ENCODE data around the gene POLG2. TPM values are rescaled to one million over a fixed set of nuclear protein-coding genes. Genes with fewer than 3 reads are reported as not detected.
A peak's percentile ranks its signal among the peaks of the same experiment; 100 is the strongest.

Gene POLG2
- total and polyA plus RNA-seq, 2 of the 8 experiments (the other 6 are each of a cell fraction or from before 2014, with no cell fraction given), result 9.7 to 34.3 TPM

- Histone ChIP-seq H2BK12ac (ENCODE audit: low read depth, low read length) (no peak overlapping the region), H3K4me1 (replicated peaks in 1 of 4; ENCODE audit: control insufficient read depth in 3 of 4, insufficient read depth in 4 of 4, low read length in 3 of 4) (peaks cover 0 to 3% (median 0%) of the 10 kb centered on the region in 4 experiments; a peak in 1 of 7 replicates), H3K18ac (ENCODE audit: extremely low read depth, low read length) (no peak overlapping the region), H2AK5ac (ENCODE audit: low read depth, low read length) (no peak overlapping the region), H3K27me3 (replicated peaks in 1 of 4; ENCODE audit: control insufficient read depth in 3 of 4, extremely low read depth in 1 of 4, insufficient read depth in 3 of 4, low read length in 3 of 4) (no peaks in the 10 kb centered on the region), H3K9ac (replicated peaks in 1 of 4; ENCODE audit: extremely low read depth in 1 of 4, low read depth in 3 of 4, low read length in 3 of 4) (no peak overlapping the region), H2BK5ac (ENCODE audit: low read depth, low read length) (no peak overlapping the region), H3K4me3 (ENCODE audit: extremely low read depth in 1 of 4, insufficient read depth in 2 of 4, low read depth in 3 of 4, low read length in 4 of 4) (no peak overlapping the region), H2AFZ (ENCODE audit: low read length) (no peak overlapping the region), H3K23ac (ENCODE audit: insufficient read length) (no peak overlapping the region), H3K79me2 (ENCODE audit: control insufficient read depth in 1 of 2, insufficient read depth in 2 of 2, low read length in 2 of 2) (peaks cover 7 to 36% of the 10 kb centered on the region in 2 experiments; a peak in 3 of 4 replicates), H2BK120ac (replicated peaks; ENCODE audit: low read depth, low read length) (no peak overlapping the region), H3K56ac (replicated peaks; ENCODE audit: insufficient read length, low read depth, low read length) (no peak overlapping the region), H2BK20ac (ENCODE audit: low read length) (no peak overlapping the region), H3K9me3 (ENCODE audit: insufficient read depth in 2 of 2, low read depth in 1 of 2, low read length in 1 of 2) (peaks cover 0 to 2% of the 10 kb centered on the region in 2 experiments; a peak in 1 of 4 replicates), H3K79me1 (ENCODE audit: low read depth, low read length) (peaks cover 9% of the 10 kb centered on the region), H4K20me1 (replicated peaks in 1 of 2; ENCODE audit: control insufficient read depth in 1 of 2, insufficient read depth in 2 of 2, low read length in 2 of 2) (peaks cover 0 to 3% of the 10 kb centered on the region in 2 experiments), H4K8ac (ENCODE audit: extremely low read depth, insufficient read depth, low read length) (no peak overlapping the region), H3K36me3 (ENCODE audit: control insufficient read depth in 2 of 4, insufficient read depth in 4 of 4, low read length in 3 of 4) (peaks cover 11 to 56% (median 38%) of the 10 kb centered on the region in 4 experiments), H4K91ac (replicated peaks; ENCODE audit: insufficient read length, low read length) (no peak overlapping the region), H3K27ac (ENCODE audit: low read depth, low read length) (no peak overlapping the region), H3K4ac (replicated peaks; ENCODE audit: insufficient read length, low read depth, low read length) (no peak overlapping the region), H4K5ac (ENCODE audit: insufficient read length, low read depth, low read length) (no peak overlapping the region), H2BK15ac (ENCODE audit: low read length) (no peak overlapping the region), H3K14ac (ENCODE audit: insufficient read length) (no peak overlapping the region), H3K23me2 (ENCODE audit: low read depth, low read length) (peaks cover 6% of the 10 kb centered on the region), H3K4me2 (ENCODE audit: insufficient read depth in 1 of 2, low read depth in 2 of 2, low read length in 2 of 2) (no peak overlapping the region)
- ChIA-PET CTCF (ENCODE audit: partially characterized antibody) (interaction anchor here (0.6 to 6.0 kb wide), 16 partner anchors 9 to 153 kb away, joined by 3 to 112 read pairs (median 4); partner anchors contain the start of genes CEP95 and DDX5), POLR2A (ENCODE audit: partially characterized antibody) (interaction anchor here (1.2 to 11.8 kb wide), 2 partner anchors 12 to 169 kb away, joined by 3 to 320 read pairs; partner anchors contain the start of genes CEP95, DDX5 and SMURF2)
- peak in 1 of 3 experiments; percentile 7; a peak in 1 of 4 replicates for TF ChIP-seq CTCF (IDR thresholded peaks at IDR 0.05; ENCODE audit: control extremely low read depth in 1 of 3, insufficient read depth in 1 of 3, low read depth in 1 of 3, low read length in 3 of 3)
- TF ChIP-seq EGR1 (IDR thresholded peaks at IDR 0.05; ENCODE audit: borderline replicate concordance, low read depth, low read length), result no peak
- TF ChIP-seq CEBPB (IDR thresholded peaks at IDR 0.05; ENCODE audit: low read depth, low read length), result peak; percentile 79
- TF ChIP-seq TAF7 (optimal IDR thresholded peaks at IDR 0.05; ENCODE audit: borderline replicate concordance, low read depth, low read length), result no peak
- TF ChIP-seq ATF2 (IDR thresholded peaks at IDR 0.05; ENCODE audit: low read length), result 0 out of 2 replicates have a peak, but pooled peaks have one; percentile 48
- DNase-seq (ENCODE audit: low read depth in 1 of 2, low spot score in 2 of 2), result no peak
- no peak for FAIRE-seq
- 93% methylated on average over 6 of the region's 6 CpGs; no CpG with 5 or more reads in 1 of the 2 experiments for WGBS, 2 experiments (ENCODE audit: extremely low coverage in 1 of 2, insufficient coverage in 1 of 2, insufficient read length in 1 of 2, insufficient replicate concordance in 2 of 2, low coverage in 1 of 2, low lambda C conversion rate in 2 of 2, missing lambda C conversion rate in 1 of 2)
Observed at GRCh38 chr17:64492481-64493109, 4.3 kb downstream of the POLG2 start.
